ENCODE results near the gene NPDC1. TPM values are rescaled to one million over a fixed set of nuclear protein-coding genes. Genes with fewer than 3 reads are reported as not detected.
"Not testable (repeated sequence)": the region's sequence is repeated elsewhere in the genome, so short reads cannot be mapped to it uniquely, and the experiment has no call there.

NPDC1 gene
- polyA plus RNA-seq, 3 donors = 0.51 to 2.7 TPM; not detected in 1

GRCh38 chr9:137034709-137035506, 11.1 kb downstream of the NPDC1 start:
- H3K4me2 ChIP-seq (replicated peaks; ENCODE audit: extremely low read depth, low read length, poor library complexity, severe bottlenecking) = peak overlapping the region; percentile 98
- H2AFZ ChIP-seq (ENCODE audit: insufficient read depth, low read depth, low read length, poor library complexity, severe bottlenecking) = peak overlapping the region; percentile 29
- H3K27ac ChIP-seq (ENCODE audit: low read depth in 1 of 2, low read length in 2 of 2) = peak overlapping the region; percentile 71 to 83
- H3K9ac ChIP-seq (ENCODE audit: insufficient read depth, low read length, poor library complexity, severe bottlenecking) = peak overlapping the region; percentile 1
- H3K9me3 ChIP-seq (replicated peaks in 1 of 2; ENCODE audit: control insufficient read depth in 1 of 2, insufficient read depth in 1 of 2, low read length in 2 of 2) = no peaks in the 10 kb centered on the region
- intact Hi-C loops (cut with micrococcal nuclease) = loop anchor here (1.0 to 10.0 kb wide), 7 partner anchors 32 to 248 kb away; partner anchors contain the start of genes AJM1 (in 1 of the 2), C8G (in 1 of the 2), CLIC3 (in 1 of the 2) and FBXW5 (in 1 of the 2)
- peak overlapping the region; percentile 86 to 92 (median 90) for H3K27ac Mint-ChIP-seq
- H3K4me3 ChIP-seq (replicated peaks in 1 of 3; ENCODE audit: low read depth in 2 of 3, low read length in 3 of 3) = peak overlapping the region; percentile 0 to 74 (median 29)
- H3K36me3 Mint-ChIP-seq = peaks cover 5 to 30% of the 10 kb centered on the region in 2 donors
- peaks cover 15 to 22% of the 10 kb centered on the region in 2 donors for H3K36me3 ChIP-seq (replicated peaks in 1 of 2; ENCODE audit: control insufficient read depth in 1 of 2, insufficient read depth in 2 of 2, low read length in 2 of 2)
- peaks cover 52% of the 10 kb centered on the region for H4K20me1 ChIP-seq (ENCODE audit: insufficient read depth, low read length)
- H3K27me3 ChIP-seq (ENCODE audit: control insufficient read depth in 2 of 2, insufficient read depth in 2 of 2, low read length in 2 of 2) = no peaks in the 10 kb centered on the region
- H3K4me1 Mint-ChIP-seq = peaks cover 38% of the 10 kb centered on the region
- H3K4me1 ChIP-seq (ENCODE audit: control insufficient read depth in 1 of 2, insufficient read depth in 2 of 2, low read length in 2 of 2) = peaks cover 47 to 59% of the 10 kb centered on the region in 2 donors
- H3K4me3 Mint-ChIP-seq = peak overlapping the region; percentile 78 to 89
- WGBS (ENCODE audit: insufficient coverage) = 0% methylated on average over 14 of the region's 24 CpGs
- peak; percentile 78 to 84 (median 84) for DNase-seq
- no peaks in the 10 kb centered on the region for H3K9me3 Mint-ChIP-seq
- H3K27me3 Mint-ChIP-seq (ENCODE audit: low read depth in 3 of 3) = no peaks in the 10 kb centered on the region
- peak; percentile 90 for TF ChIP-seq CTCF (IDR thresholded peaks at IDR 0.05)
- peaks cover 60% of the 10 kb centered on the region for H3K79me2 ChIP-seq (ENCODE audit: insufficient read depth, low read length)

GRCh38 chr9:137034039-137034708, 11.8 kb downstream of the NPDC1 start:
- Mint-ChIP-seq H3K27ac (peak overlapping the region; percentile 86 to 94 (median 92)), H3K36me3 (peaks cover 5 to 30% of the 10 kb centered on the region in 2 donors), H3K27me3 (ENCODE audit: low read depth in 3 of 3) (no peaks in the 10 kb centered on the region), H3K4me1 (peaks cover 45% of the 10 kb centered on the region), H3K4me3 (peak overlapping the region; percentile 87 to 93), H3K9me3 (no peaks in the 10 kb centered on the region)
- DNase-seq = peak; percentile 44 to 65 (median 60)
- H3K4me2 ChIP-seq (replicated peaks; ENCODE audit: extremely low read depth, low read length, poor library complexity, severe bottlenecking) = peak overlapping the region; percentile 98
- H3K27ac ChIP-seq (ENCODE audit: low read depth in 1 of 2, low read length in 2 of 2) = peak overlapping the region; percentile 83 to 92
- 0% methylated on average over 8 of the region's 15 CpGs for WGBS (ENCODE audit: insufficient coverage)
- H4K20me1 ChIP-seq (ENCODE audit: insufficient read depth, low read length) = peaks cover 48% of the 10 kb centered on the region
- peaks cover 15 to 22% of the 10 kb centered on the region in 2 donors for H3K36me3 ChIP-seq (replicated peaks in 1 of 2; ENCODE audit: control insufficient read depth in 1 of 2, insufficient read depth in 2 of 2, low read length in 2 of 2)
- H3K4me3 ChIP-seq (replicated peaks in 1 of 3; ENCODE audit: low read depth in 2 of 3, low read length in 3 of 3) = peak overlapping the region; percentile 47 to 88 (median 68)
- H3K9ac ChIP-seq (ENCODE audit: insufficient read depth, low read length, poor library complexity, severe bottlenecking) = peak overlapping the region; percentile 77
- no peak for TF ChIP-seq CTCF (IDR thresholded peaks at IDR 0.05)
- H3K9me3 ChIP-seq (replicated peaks in 1 of 2; ENCODE audit: control insufficient read depth in 1 of 2, insufficient read depth in 1 of 2, low read length in 2 of 2) = no peaks in the 10 kb centered on the region
- H3K79me2 ChIP-seq (ENCODE audit: insufficient read depth, low read length) = peaks cover 67% of the 10 kb centered on the region
- intact Hi-C loops (cut with micrococcal nuclease) = loop anchor here (1.0 to 10.0 kb wide), 7 partner anchors 33 to 247 kb away; partner anchors contain the start of genes AJM1 (in 1 of the 2), C8G (in 1 of the 2), CLIC3 (in 1 of the 2) and FBXW5 (in 1 of the 2)
- H2AFZ ChIP-seq (ENCODE audit: insufficient read depth, low read depth, low read length, poor library complexity, severe bottlenecking) = peak overlapping the region; percentile 29
- H3K4me1 ChIP-seq (ENCODE audit: control insufficient read depth in 1 of 2, insufficient read depth in 2 of 2, low read length in 2 of 2) = peaks cover 54 to 67% of the 10 kb centered on the region in 2 donors
- H3K27me3 ChIP-seq (ENCODE audit: control insufficient read depth in 2 of 2, insufficient read depth in 2 of 2, low read length in 2 of 2) = no peaks in the 10 kb centered on the region

GRCh38 chr9:137033481-137033880, 12.5 kb downstream of the NPDC1 start:
- peaks cover 48% of the 10 kb centered on the region for H4K20me1 ChIP-seq (ENCODE audit: insufficient read depth, low read length)
- peak overlapping the region; percentile 47 to 88 (median 68) for H3K4me3 ChIP-seq (replicated peaks in 1 of 3; ENCODE audit: low read depth in 2 of 3, low read length in 3 of 3)
- peaks cover 73% of the 10 kb centered on the region for H3K79me2 ChIP-seq (ENCODE audit: insufficient read depth, low read length)
- not testable (repeated sequence) for H3K9me3 ChIP-seq (replicated peaks in 1 of 2; ENCODE audit: control insufficient read depth in 1 of 2, insufficient read depth in 1 of 2, low read length in 2 of 2); DNase-seq; H3K27me3 ChIP-seq (ENCODE audit: control insufficient read depth in 2 of 2, insufficient read depth in 2 of 2, low read length in 2 of 2); H3K9me3 Mint-ChIP-seq; H2AFZ ChIP-seq (ENCODE audit: insufficient read depth, low read depth, low read length, poor library complexity, severe bottlenecking); H3K27me3 Mint-ChIP-seq (ENCODE audit: low read depth in 3 of 3)
- no CpG with 5 or more reads among the region's 5 CpGs for WGBS (ENCODE audit: insufficient coverage)
- Mint-ChIP-seq H3K4me3 (peak overlapping the region; percentile 87 to 93), H3K27ac (peak overlapping the region; percentile 86 to 94 (median 92)), H3K4me1 (peaks cover 52% of the 10 kb centered on the region), H3K36me3 (peaks cover 3 to 25% of the 10 kb centered on the region in 2 donors)
- peaks cover 15 to 22% of the 10 kb centered on the region in 2 donors for H3K36me3 ChIP-seq (replicated peaks in 1 of 2; ENCODE audit: control insufficient read depth in 1 of 2, insufficient read depth in 2 of 2, low read length in 2 of 2)
- peak overlapping the region; percentile 98 for H3K4me2 ChIP-seq (replicated peaks; ENCODE audit: extremely low read depth, low read length, poor library complexity, severe bottlenecking)
- H3K27ac ChIP-seq (ENCODE audit: low read depth in 1 of 2, low read length in 2 of 2) = peak overlapping the region; percentile 83 to 92
- H3K4me1 ChIP-seq (ENCODE audit: control insufficient read depth in 1 of 2, insufficient read depth in 2 of 2, low read length in 2 of 2) = peaks cover 61 to 74% of the 10 kb centered on the region in 2 donors
- intact Hi-C loops (cut with micrococcal nuclease) = loop anchor here (5.0 to 10.0 kb wide), 6 partner anchors 34 to 246 kb away; partner anchors contain the start of genes AJM1 (in 1 of the 2), C8G (in 1 of the 2), CLIC3 (in 1 of the 2) and FBXW5 (in 1 of the 2)
- H3K9ac ChIP-seq (ENCODE audit: insufficient read depth, low read length, poor library complexity, severe bottlenecking) = peak overlapping the region; percentile 77

Data from CD14-positive monocyte (primary cell).